GM19240 (cell line): ENCODE measurements around the gene ERG.

Experiments
- DNase-seq: peaks from one replicate; pipeline ENCODE4 v3.0.0; 2011; ENCODE audit warnings: low spot score; ENCODE audit not compliant: insufficient read length

ERG gene

GRCh38 chr21:38436341-38436740 is 61.9 kb downstream of the ERG start:
- DNase-seq: no peak

GRCh38 chr21:38434913-38435533 is 63.3 kb downstream of the ERG start:
- no peak for DNase-seq

GRCh38 chr21:38433471-38433870 is 64.8 kb downstream of the ERG start:
- DNase-seq: no peak

DNA sequence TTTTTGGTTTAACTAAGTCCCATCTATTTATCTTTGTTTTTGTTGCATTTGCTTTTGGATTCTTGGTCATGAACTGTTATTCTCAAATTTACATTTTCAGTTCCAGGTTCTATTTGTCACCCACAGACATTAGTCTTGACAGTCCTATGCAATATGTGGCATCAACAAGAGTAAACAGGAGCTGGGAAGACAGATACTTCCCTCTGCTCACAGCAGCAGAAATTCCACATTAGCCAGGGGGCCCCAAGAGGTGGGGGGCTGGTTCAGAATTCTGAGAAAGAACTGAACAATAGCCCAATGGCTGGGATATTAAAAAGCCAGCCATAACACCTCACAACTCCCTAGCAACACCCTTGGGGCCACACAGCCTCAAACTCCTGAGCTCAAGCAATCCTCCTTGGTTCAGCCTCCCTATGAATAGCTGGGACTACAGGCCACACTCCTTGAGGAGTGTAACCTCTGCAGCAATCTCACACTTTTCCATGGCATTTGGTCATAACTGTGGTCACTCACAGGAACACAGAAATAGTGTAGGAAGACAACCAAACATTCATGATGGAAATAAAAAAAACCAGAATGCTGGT is 67.8 kb downstream of the ERG start:
- DNase-seq: no peak

GRCh38 chr21:38429011-38429410 is 69.3 kb downstream of the ERG start:
- DNase-seq: no peak

GRCh38 chr21:38428211-38428610 is 70.1 kb downstream of the ERG start:
- DNase-seq: no peak

- no peak for DNase-seq
Observed at GRCh38 chr21:38424305-38425019, 73.8 kb downstream of the ERG start.

DNA sequence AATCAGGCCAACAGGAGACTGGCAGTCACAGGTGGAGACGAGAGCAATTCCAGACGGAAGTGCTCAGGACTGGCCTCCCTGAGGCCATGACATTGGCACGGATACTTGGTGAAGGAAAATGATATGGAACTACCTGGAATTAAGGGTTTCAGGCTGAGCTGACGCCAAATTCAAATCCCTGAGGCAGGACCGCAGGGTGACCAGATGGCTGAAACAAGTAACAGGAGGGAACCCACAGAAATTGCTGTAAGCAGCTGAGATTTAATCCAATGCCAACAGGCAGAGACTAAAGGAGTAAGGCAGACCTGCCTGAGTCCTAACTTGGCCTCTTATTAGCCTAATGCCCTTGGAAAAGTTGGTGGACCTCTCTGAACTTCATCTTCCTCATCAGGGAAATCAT is 76.2 kb downstream of the ERG start:
- DNase-seq: no peak

DNA sequence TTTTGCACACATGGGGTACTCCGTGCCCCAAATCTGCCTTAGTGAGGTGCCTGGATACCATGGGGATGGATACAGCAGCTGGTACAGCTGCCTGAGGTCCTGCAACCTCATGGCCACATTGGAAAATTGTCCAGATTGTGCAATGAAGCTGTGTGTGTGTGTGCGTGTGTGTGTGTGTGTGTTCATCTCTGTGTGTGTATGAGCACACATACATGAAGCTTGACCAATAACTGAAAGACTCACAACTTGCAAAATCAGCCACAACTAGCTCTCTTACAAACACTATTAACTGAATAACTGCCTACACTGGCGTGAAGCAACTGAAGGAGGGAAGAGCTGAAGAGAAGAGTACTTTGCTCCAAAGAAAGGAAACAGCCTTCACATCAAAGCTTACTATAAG is 78.1 kb downstream of the ERG start:
- no peak for DNase-seq

- DNase-seq: no peak
Observed at GRCh38 chr21:38417726-38418125, 80.6 kb downstream of the ERG start.

DNA sequence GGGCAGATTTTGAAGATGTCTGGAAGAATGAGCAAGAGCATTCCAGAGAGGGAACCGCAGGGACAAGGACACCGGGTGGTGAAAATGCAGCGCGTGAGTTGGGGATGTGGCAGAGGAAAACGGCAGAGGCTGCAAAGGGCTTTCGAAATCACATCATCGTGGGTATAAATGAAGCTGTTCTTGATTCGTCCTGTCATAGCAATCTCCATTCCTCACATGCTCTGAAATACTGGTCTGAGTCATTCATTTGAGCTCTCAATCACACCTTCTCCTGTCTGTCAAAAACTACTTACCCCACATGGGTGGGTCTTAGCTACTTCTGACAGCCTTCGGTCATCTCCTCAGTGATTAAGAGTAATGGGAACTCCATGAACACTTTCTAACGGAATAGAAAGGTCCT is 81.5 kb downstream of the ERG start:
- no peak for DNase-seq

DNA sequence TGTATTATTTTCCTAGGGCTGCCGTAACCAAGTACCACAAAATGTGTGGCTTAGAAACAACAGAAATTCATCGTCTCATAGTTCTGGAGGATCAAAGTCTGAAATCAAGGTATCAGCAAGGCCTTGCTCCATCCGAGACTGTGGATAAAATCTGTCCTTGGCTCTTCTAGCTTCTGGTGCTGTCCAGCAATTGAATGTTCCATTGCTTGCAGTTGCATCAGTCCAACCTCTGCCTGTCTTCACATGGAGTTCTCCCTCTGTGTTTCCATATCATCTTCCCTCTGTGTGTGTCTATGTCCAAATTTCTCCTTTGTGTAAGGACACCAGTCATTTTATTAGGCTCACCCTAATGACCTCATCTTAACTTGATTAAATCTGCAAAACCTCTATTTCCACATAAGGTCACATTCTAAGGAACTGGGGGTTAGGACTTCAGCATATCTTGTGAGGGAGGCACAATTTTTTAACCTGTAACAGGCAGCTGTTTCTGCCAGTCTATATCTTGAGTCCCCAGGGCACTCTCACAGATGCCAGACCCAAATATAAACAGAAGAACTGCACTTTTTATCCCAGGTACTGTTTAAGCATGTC is 84.2 kb downstream of the ERG start:
- no peak for DNase-seq

GRCh38 chr21:38410466-38410865 is 87.8 kb downstream of the ERG start:
- no peak for DNase-seq

GRCh38 chr21:38409907-38410306 is 88.4 kb downstream of the ERG start:
- no peak for DNase-seq

DNA sequence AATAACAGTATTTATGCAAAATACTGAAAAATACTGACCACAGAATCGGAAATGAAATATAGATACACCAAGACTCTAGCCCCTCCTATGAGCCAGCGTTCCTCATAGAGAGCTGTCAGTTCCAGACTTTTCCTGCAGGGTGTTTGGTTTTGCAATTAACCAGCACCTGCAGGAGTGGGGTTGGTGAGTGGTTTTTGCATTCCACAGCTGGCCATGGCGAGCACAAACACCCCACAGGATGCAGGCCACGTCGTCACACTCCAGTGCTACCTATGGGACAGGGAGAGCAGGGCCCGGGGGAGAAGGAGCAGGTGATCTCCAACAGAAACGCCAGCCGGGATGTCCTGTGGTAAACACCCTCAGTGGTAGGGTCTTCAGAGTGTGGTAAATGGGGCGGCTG is 94.1 kb downstream of the ERG start:
- DNase-seq: no peak

DNA sequence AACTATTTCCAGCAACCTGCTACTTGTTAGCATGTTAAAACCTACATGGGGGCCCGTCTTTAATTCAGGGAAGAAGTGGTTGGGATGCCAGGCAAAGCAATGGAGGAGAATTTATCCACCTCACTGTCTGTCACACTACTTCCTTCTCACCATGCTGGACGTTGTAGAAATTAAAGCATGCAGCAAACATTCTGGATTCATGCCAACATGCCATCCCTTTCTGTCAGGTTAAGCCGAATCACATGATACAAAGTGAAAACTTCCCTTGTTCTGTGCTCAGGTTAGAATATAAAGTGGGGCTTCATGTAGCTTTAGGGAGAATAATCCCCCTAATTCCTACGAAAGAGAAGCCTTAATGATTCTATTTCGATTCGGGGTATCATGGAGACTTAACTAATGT is 95.5 kb downstream of the ERG start:
- DNase-seq: no peak

- no peak for DNase-seq
Observed at GRCh38 chr21:38402291-38402690, 96.0 kb downstream of the ERG start.

GRCh38 chr21:38401191-38401926 is 96.9 kb downstream of the ERG start:
- DNase-seq: no peak

DNA sequence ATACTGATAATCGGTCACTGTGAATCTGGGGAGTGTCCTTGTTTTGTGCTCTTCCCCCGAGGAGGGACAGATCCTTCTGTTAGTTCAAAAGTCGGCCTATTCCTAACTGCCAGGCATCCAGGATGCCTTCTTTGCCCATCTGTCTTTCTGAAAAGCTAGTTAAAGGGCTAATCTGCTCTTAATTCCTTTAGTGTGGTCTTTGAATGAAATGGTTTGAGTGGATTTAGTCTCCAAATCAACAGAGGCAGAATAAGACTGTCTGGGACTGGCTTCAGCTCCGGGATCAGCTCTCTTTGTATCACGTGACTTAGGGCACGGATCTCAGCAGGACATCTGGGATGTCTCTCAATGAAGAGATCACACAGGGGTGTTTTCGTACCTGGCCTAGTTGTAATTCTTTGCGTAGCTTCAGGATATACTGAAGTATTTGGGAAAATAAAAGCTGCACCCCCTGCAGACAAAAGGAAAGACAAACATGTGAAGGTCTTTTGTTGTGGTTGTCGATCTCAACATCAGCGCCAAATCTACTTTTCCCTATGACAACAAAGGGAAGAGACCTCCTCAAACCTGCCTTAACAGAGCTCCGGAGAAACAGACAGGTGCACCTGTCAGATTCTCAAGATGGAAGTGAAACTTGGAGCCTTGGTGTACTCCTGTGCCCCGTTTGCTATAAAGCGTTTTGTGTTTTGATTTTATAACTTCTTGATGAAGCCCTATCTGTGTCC is 97.9 kb downstream of the ERG start:
- no peak for DNase-seq

DNA sequence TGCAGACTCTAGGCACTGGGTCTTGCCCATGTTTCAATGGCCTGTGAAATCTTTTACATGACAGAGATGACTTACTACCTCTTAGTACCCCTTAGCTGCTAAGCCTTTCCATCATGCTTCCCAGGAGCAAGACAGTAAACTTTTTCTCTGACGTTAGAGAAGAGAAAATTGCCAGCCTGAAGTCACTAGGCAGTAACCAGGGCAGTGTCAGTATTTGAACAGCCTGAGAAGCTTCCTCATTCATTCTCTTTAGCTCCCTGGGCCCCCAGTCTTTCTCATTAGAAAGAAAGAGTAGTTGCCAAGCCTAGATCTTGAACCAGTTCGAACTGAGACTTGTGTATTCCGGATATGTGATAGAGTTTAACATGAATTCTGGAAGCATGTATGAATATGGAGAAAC is 99.2 kb downstream of the ERG start:
- no peak for DNase-seq

- DNase-seq: no peak
Observed at GRCh38 chr21:38396325-38396724, 102.0 kb downstream of the ERG start.
